ENCODE results near the gene CHAD.
A peak's percentile ranks its signal among the peaks of the same experiment; 100 is the strongest.
"Not testable (repeated sequence)": the region's sequence is repeated elsewhere in the genome, so short reads cannot be mapped to it uniquely, and the experiment has no call there.

The CHAD gene

DNA sequence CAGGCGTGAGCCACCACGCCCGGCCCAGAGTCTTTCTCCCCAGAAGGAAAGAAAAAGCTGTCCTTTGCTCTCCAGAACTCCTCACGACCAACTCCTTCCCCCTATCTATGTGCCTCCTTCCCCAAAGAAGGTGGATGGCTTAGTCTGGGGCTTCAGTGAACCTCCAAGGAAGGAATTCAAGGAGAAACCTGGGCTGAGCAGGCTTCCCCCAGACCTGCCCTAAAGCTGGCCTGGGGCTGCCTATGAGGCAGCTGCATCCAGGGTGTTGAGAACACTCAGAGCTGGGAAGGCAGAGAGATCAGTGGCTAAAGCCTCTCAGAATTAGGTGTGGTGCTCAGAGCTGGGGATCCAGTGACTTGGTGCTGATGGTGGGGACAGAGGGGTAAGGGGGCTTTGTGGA is 38.9 kb downstream of the CHAD start:
- TF ChIP-seq EZH2phosphoT487 (IDR thresholded peaks at IDR 0.05; ENCODE audit: low read length) (no peak), CTCF (IDR thresholded peaks at IDR 0.05; ENCODE audit: low read length) (no peak), EZH2 (optimal IDR thresholded peaks at IDR 0.05; ENCODE audit: low read depth, low read length) (no peak)
- no peaks in the 10 kb centered on the region for H3K27me3 ChIP-seq (replicated peaks; ENCODE audit: insufficient read depth, low read length)
- H3K36me3 ChIP-seq (replicated peaks; ENCODE audit: insufficient read depth, low read length): no peaks in the 10 kb centered on the region
- no peak overlapping the region for H3K4me2 ChIP-seq (ENCODE audit: low read depth, low read length)
- H2AFZ ChIP-seq (ENCODE audit: low read length): no peak overlapping the region
- no peak overlapping the region for H3K9ac ChIP-seq (ENCODE audit: low read length)
- H3K27ac ChIP-seq (ENCODE audit: low read length): no peak overlapping the region
- no peaks in the 10 kb centered on the region for H4K20me1 ChIP-seq (ENCODE audit: insufficient read depth, low read length)
- no peak overlapping the region for H3K4me3 ChIP-seq (ENCODE audit: low read length)
- DNase-seq: no peak
- peaks cover 13% of the 10 kb centered on the region for H3F3A ChIP-seq (ENCODE audit: insufficient read depth, low read length)
- no peaks in the 10 kb centered on the region for H3K9me3 ChIP-seq (replicated peaks; ENCODE audit: insufficient read depth, low read length)
- H3K9me2 ChIP-seq (replicated peaks; ENCODE audit: insufficient read depth, low read length): no peaks in the 10 kb centered on the region
- H3K4me1 ChIP-seq (ENCODE audit: low read length): peaks cover 14% of the 10 kb centered on the region
- H3K79me2 ChIP-seq (ENCODE audit: low read length): 0 out of 2 replicates have a peak, but pooled peaks cover 10% of the 10 kb centered on the region

DNA sequence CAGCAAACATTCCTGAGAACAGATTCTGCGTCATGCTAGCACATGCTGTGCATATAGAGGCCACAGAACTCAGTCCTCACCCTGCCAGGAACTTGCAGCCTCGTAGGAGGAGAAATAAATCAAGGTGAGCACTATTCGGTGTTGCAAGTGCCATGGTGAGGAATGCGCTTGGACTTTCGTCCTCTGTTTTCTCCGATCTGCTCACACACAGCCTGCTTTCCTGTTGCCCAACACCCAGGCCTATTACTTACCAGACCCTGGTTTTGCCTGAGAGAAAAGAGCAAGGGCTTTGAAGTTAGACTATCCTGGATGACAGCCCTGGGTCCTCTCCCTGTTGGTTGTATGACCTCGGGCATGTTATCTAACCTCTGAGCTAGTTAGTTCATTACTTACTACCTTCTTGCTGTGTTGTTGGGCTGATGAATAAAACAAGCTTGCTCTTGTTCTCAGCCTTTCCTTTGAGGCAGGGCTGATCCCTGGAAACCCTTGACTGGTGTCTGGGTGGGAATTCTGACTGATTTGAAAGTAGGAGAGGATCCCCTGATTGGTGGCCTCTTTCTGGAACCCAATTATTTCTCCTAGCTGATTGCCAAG is 39.8 kb downstream of the CHAD start:
- Histone ChIP-seq H3K27me3 (replicated peaks; ENCODE audit: insufficient read depth, low read length) (no peaks in the 10 kb centered on the region), H3K9me2 (replicated peaks; ENCODE audit: insufficient read depth, low read length) (no peaks in the 10 kb centered on the region), H2AFZ (ENCODE audit: low read length) (no peak overlapping the region), H3K79me2 (ENCODE audit: low read length) (0 out of 2 replicates have a peak, but pooled peaks cover 10% of the 10 kb centered on the region), H3F3A (ENCODE audit: insufficient read depth, low read length) (peaks cover 13% of the 10 kb centered on the region), H4K20me1 (ENCODE audit: insufficient read depth, low read length) (no peaks in the 10 kb centered on the region), H3K36me3 (replicated peaks; ENCODE audit: insufficient read depth, low read length) (no peaks in the 10 kb centered on the region), H3K9me3 (replicated peaks; ENCODE audit: insufficient read depth, low read length) (no peaks in the 10 kb centered on the region), H3K4me3 (ENCODE audit: low read length) (no peak overlapping the region), H3K4me2 (ENCODE audit: low read depth, low read length) (no peak overlapping the region), H3K9ac (ENCODE audit: low read length) (no peak overlapping the region), H3K4me1 (ENCODE audit: low read length) (peaks cover 14% of the 10 kb centered on the region), H3K27ac (ENCODE audit: low read length) (no peak overlapping the region)
- DNase-seq: no peak
- TF ChIP-seq CTCF (IDR thresholded peaks at IDR 0.05; ENCODE audit: low read length) (no peak), EZH2 (optimal IDR thresholded peaks at IDR 0.05; ENCODE audit: low read depth, low read length) (no peak), EZH2phosphoT487 (IDR thresholded peaks at IDR 0.05; ENCODE audit: low read length) (no peak)

- not testable (repeated sequence) for H3K9ac ChIP-seq (ENCODE audit: low read length); H2AFZ ChIP-seq (ENCODE audit: low read length); H3K36me3 ChIP-seq (replicated peaks; ENCODE audit: insufficient read depth, low read length); H3K9me3 ChIP-seq (replicated peaks; ENCODE audit: insufficient read depth, low read length); H3K27me3 ChIP-seq (replicated peaks; ENCODE audit: insufficient read depth, low read length); DNase-seq; H4K20me1 ChIP-seq (ENCODE audit: insufficient read depth, low read length); H3K4me3 ChIP-seq (ENCODE audit: low read length); H3K27ac ChIP-seq (ENCODE audit: low read length); H3K9me2 ChIP-seq (replicated peaks; ENCODE audit: insufficient read depth, low read length)
- Histone ChIP-seq H3K79me2 (ENCODE audit: low read length) (0 out of 2 replicates have a peak, but pooled peaks cover 10% of the 10 kb centered on the region), H3K4me2 (ENCODE audit: low read depth, low read length) (peak overlapping the region; percentile 94; the same call in 1 of the 2 replicates), H3K4me1 (ENCODE audit: low read length) (peaks cover 14% of the 10 kb centered on the region), H3F3A (ENCODE audit: insufficient read depth, low read length) (peaks cover 13% of the 10 kb centered on the region)
Measured at GRCh38 chr17:50428126-50428525, 40.6 kb downstream of the CHAD start.
